GM19240 (cell line): ENCODE data around the gene SLC37A3.
A peak's percentile ranks its signal among the peaks of the same experiment; 100 is the strongest.
"Not testable (repeated sequence)": the region's sequence is repeated elsewhere in the genome, so short reads cannot be mapped to it uniquely, and the experiment has no call there.

Source experiments
- DNase-seq: peaks from one replicate; pipeline ENCODE4 v3.0.0; 2011; ENCODE audit warnings: low spot score; ENCODE audit not compliant: insufficient read length

SLC37A3 gene

DNA sequence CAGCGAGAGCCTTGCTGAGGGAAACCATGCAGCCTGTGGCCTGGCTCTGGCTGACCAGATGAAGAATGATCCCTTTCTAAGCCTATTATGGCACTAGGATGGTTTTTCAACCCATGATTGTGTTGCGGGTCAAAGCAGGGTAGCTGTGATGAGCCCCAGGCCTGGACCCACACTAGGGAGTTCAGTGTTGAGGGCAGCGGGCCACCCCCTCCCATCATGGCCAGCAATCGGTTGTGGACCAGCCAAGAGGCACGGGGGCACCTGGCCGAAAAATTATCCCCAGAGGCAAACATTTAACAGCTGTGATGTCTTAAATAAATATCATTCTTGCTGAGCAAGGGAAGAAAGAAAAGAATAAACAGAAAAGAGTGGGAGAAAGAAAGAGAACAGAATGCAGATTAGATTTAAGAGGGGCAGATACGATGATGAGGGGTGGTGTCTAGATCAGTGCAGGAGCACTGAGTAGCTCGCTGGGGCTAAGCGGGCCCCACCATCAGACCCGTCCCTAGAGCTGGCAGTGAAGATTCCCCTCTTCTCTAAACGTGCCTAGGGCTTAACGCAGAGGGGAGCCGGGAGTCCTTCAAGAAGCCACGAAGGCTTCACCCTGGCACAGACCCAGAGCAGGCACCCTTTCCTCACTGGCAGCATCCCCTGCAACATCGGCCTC lies 82.7 kb downstream of the SLC37A3 start:
- DNase-seq, result no peak

DNA sequence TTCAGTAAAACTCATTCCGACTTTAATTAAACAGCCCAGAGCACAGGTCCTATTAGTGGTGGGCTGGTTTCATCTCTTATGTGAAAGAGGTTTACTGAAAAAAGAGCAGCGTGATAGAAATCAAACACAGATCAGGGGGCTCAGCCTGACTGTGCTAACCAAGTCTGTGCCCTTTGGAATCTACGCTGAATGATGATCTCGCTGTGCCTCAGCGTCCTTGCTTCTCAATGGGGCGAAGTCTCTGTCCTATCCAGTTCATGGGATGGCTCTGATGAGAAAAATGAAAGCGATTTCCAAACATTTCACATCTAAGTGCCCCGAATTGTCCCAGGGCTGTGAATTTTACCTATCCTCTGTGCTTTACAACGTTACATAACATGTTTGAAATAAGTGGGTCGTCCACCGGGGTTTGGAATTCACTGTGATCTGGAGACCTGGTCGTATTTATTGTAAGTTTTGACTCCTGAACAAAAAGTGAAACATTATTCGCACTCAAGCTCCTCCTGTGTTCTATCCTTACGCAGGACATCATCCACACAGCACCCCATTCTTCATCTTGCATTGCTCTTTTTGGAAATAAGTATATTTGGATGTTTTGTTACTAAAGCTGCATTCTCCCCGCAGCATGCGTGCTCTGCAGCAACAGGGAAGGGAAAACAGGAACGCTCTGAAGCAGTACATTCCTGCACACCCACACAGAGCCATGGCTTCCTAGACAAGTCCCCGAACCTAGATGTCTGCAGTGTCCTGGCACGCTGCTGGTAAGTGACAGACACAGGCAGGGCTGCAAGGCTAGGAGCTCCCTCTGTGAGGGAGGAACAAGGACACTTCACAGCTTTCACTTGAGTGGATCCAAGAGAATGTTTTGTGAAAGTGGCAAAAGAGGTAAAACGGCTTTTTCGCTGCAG lies 83.5 kb downstream of the SLC37A3 start:
- DNase-seq, result no peak

DNA sequence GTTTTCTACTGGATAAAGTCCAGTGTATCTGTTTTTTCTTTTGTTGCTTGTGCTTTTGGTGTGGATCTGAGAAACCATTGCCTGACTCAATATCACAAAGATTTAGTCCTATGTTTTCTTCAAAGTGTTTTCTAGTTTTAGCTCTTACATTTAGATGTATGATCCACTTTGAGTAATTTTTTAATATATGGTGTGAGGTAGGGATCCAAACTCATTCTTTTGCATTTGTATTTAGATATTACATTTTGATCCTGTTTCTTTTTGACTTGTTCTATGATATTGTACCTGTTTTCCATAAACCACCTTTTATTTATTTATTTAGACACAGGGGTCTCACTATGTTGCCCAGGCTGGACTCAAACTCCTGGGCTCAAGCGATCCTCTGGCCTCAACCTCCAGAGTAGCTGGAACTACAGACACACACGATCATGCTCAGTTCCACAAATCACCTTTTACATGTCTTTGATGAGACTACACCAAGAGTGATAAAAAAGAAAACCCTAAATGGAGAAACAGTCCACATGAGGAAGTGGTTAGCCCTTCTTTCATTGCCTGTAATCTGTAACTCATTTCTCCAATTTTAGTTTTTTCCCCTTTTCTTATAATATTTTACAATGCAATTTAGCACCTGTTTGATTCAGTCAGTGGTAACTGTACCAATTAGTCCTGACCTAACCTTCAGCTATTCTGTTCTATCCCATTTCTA lies 86.0 kb downstream of the SLC37A3 start:
- DNase-seq, result no peak

DNA sequence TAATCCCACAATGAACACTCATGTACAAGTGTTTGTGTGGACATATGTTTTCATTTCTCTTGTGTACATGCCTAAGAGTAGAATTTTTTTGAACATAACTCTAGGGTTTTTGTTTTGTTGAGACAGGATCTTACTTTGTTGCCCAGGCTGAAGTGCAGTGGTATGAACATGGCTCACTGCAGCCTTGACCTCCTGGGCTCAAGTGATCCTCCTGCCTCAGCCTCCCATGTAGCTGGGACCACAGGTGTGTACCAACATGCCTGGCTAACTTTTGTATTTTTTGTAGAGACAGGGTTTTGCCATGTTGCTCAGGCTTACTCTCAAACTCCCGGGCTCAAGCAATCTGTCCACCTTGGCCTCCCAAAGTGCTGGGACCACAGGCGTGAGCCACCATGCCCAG lies 87.2 kb downstream of the SLC37A3 start:
- not testable (repeated sequence) for DNase-seq

DNA sequence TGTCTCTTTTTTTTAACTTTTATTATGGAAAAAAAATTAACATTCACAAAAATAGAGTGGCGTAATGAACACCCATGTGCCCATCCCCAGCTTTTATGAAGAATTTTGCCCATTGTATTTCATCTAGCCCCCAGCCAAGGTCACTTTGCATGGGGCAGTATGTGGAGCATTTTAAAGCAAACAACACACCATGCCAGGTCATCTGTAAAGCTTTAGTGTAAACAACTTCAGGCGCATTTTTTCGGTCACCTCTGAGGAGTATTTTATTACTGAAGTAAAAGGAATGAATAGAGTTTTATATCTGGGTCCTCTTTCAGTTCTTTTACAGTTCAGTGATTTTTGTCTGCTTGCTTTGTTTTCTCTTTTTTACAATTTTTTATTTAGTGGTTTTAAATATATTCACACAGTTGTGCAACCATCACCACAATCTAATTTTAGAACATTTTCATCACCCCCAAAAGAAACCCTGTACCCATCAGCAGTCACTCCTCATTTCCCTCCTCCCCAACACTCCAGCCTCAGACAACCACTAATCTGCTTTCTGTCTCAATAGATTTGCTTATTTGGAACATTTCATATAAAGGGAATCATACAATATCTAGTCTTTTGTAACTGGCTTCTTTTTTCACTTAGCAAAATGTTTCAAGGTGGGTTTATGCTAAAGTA lies 87.9 kb downstream of the SLC37A3 start:
- no peak for DNase-seq

DNA sequence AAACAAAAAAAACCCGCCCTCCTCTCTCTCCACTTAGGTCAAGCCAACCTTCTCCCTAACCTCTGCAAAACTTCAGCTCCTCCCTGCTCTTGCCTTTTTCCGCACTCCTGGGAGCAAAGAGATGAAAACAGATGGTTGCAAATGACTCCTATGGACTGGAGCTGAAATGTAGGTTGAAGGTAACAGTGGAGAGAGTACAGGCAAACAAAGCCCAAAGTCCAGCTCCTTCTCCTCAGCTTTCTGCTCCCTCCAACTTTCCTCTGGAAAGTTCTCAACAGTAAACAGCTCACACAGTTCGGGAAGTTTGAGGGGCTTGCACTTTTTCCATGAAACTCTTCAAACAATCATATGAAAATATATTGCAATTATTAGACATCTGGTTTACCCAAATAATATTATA lies 90.3 kb downstream of the SLC37A3 start:
- DNase-seq, result no peak

DNA sequence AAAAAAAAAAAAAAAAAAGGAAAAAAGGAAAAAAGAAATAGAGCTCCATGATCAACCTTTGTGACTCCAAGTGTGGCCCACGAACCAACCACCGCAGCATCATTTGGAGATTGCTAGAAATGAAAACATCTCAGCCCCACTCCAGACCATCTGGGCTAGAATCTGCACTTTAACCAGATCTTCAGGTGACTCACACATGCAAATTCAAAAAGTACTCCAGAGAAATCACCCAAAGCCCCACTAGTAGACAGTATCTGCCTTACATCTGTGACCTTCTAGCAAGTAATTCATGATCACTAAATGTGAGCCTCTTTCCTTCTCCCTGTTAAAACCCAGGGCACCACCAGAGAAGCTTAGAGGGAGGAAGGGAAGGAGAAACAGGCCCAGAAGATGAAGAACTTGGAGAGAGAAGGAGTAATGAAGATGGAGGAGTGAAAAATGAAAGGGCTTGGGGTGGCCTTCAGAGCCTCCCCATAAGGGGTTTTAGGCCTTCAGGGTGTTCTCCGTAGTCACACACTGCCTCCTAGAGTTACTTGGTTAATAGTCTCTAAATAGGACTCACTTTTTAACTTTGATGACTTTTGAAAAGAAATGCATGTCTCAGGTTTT lies 94.0 kb downstream of the SLC37A3 start:
- DNase-seq, result peak; percentile 19

DNA sequence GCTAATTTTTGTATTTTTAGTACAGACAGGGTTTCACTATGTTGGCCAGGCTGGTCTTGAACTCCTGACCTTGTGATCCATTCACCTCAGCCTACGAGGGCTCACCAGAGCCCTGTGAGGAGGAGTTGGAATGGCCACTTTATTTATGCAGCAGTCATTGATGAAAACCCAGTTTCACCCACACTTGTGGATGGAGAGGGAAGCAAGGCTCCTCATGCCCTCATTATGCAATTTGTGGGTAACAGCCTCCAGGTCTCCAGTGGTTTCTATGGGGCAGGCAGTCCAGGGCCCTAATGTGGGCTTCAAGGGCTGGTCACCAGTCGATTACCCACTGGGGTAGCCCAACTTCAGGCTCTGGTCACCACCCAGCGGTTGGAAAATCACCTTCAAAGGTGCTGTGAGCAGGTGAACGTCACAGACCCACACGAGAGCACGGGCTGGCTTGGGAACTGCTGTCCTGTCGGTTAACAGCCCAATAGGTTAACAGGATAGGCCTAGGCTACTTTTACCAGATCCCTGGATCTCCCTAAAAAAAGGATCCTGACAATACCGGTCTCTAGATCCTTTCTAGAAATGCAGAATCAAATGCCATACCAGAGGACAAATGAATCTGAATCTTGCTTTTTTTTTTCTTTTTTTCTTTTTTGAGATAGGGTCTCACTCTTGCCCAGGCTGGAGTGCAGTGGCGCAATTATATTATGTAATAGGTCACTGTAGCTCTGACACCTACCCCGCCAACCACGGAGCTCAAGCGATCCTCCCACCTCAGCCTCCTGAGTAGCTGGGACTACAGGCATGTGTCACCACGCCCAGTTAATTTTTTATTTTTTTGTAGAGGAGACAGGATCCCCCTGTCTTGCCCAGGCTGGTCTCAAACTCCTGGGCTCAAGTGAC lies 97.8 kb downstream of the SLC37A3 start:
- DNase-seq, result no peak

DNA sequence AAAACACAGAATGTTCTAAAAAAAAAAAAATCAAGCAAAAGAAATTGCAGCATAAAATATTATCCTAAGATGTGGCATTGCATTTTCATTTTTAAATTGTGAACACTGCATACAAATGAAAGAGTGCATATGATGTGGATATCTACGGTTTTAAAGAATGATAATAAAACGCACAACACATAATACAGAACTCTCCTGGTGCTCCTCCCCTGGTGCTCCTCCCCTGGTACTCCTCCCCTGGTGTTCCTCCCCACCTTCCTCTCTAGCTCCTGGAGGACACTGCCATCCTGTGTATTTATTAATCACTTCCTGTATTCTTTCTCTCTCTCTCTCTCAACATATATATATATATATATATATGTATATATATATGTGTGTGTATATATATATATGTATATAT lies 100.1 kb downstream of the SLC37A3 start:
- DNase-seq, result no peak

DNA sequence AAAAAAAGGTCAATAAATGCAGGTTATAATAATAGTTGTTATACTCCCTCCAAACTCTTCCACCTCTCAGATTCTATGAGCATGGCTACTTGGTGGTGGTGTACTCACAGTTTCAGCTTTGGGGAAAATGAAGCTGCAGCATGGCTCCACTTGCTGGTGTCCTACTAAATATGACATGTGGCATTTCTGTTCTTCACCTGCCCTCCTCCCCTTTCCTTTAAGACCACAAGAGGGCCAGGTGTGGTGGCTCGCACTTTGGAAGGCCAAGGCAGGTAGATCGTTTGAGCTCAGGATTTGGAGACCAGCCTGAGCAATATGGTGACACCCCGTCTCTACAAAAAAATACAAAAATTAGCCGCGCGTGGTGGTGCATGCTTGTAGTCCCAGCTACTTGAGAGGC lies 101.1 kb downstream of the SLC37A3 start:
- no peak for DNase-seq

DNA sequence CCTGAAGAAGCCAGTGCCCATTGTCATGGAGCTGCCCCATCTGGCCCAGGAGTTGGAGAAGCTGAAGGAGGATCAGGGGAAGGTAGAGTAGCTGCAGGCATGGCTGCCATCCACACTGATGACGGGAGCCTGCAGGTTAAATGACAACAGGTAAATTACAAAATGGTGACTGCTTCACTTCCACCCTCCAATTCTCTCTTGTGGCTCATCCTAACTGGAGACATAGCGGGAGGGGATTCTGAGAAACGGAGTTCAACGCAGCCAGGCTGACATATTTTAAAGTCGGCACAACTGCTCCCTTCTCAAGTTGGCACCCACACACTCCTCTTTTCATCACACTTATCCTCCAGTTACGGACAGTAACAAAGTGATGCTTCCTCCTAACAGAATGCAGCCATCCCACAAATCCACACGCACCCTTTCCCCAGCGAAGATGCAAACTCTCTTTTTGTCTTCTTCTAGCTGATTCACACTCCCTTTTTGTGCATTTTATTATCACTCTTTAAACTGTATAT lies 103.0 kb downstream of the SLC37A3 start:
- no peak for DNase-seq

DNA sequence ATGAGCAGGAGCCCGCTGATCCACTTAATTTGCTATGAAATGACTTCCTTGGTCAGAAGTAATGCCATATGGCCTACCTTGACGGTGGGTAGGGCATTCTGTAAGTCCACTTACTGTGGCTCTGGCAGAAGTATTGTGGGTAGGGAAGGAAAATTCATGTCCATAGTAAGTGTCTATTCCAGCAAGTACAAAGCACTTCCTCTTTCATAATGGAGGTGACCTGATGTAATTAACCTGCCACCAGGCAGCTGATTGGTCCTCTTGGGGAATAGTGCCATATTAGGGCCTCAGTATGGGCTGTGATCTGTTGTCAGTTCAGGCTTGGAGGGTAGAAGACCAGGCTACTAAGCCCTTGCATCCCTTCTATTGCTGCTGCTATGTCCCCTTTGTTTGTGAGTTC lies 103.9 kb downstream of the SLC37A3 start:
- DNase-seq, result no peak

DNA sequence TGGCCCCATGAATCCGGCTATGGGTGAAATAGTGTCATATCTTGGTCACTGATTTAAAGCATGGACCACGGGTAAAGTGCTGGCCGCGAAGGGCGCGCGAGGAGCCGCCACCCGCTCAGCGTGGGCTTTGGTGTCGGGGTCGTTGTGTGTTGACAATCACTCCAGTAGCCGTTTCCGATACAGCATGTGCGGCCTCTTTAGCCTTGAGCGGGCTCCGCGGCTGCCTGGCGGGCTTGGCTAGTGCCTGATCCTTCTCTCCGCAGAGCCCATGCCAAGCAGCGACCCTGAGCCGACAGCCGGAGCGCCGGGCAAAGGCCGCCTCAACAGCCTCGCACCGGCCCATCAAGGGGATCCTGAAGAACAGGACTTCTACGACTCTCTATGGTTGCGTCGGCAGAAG lies 105.9 kb downstream of the SLC37A3 start:
- DNase-seq, result no peak

DNA sequence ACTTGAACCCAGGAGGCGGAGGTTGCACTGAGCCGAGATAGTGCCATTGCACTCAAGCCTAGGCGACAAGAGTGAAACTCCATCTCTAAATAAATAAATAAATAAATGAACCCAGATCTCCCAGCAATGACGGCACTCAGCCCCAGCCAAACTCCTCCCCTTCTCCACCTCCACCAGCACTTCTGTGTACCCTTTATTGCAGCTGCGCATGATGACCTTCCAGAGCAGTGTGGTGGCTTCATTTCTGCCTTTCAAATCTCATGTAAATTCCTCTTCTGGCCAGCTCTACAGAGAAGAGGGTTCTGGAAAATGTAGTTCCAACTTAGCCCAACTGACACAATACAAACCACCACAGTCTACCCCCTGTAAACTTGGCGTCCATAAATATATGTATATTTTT lies 108.5 kb downstream of the SLC37A3 start:
- DNase-seq, result no peak

DNA sequence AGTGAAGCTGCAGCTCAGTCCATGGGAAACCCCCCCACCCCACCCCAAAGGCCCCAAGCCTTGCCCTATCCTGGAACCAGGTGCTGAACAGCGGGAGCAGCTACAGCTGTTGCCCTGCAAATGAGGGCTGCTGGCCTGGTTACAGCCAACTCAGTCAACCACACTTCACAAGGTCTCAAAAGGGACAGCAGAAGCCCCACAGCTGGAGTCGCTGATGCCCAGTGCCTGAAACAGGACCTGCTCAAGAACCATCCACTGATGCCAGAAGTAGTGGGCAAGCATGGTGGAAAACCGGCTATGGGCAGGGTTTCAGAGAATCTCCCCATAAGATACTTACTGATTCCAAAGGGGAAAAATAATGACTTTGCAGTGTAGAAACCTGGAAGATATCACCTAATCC lies 110.3 kb downstream of the SLC37A3 start:
- DNase-seq, result no peak

DNA sequence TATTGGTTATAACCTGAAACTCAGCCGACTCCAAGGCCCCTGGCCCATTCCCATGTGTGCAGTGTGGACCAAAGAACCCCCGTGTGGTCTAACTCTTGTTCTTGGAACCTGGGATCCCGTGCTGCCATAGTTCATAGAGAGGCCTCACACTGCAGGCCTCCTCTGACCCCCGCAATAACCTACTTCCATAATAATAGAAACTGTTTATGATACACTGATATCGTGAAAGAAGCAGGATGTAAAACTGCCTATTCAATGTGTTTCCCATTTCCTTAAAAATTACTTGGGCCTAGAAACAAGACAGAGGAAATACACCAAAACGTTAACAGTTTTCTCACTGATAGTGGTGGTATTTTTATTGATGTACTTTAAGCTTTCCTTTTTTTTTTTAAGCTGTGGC lies 112.4 kb downstream of the SLC37A3 start:
- DNase-seq, result no peak

DNA sequence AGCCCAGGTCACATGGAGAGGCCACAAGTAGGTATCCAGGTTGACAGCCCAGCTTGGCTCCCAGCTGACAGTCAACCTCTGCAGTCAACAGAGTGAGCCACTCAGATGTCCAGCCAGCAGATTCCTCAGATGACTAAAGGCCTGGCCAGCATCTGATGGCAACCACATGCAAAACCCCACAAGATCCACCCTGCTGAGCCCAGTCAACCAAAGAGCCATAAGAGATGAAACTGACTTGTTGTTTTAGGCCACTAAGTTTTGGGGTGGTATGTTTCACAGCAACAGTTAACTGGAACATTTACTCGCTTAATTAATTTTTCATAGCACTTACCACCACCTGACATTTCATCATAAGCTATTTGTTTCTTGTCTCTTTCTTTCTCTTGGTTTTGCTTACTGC lies 114.3 kb downstream of the SLC37A3 start:
- no peak for DNase-seq
